Large intestine (tissue), 3 donors: Measurements from ENCODE around the gene ARVCF. TPM values are rescaled to one million over a fixed set of nuclear protein-coding genes. Genes with fewer than 3 reads are reported as not detected.

Experiments used
- DNase-seq, 2 donors: peaks; one replicate each; pipeline versions ENCODE4 v3.0.0 to v3.0.0-alpha.2; 2013
- H3K27ac ChIP-seq: one replicate; pipeline ENCODE4 v1.5.1; 2013; ENCODE audit warnings: low read length
- H3K27me3 ChIP-seq: 2 replicates; pipeline ENCODE4 v1.6.1; 2013; ENCODE audit warnings: low read length; ENCODE audit not compliant: control insufficient read depth, insufficient read depth
- H3K36me3 ChIP-seq: 2 replicates; pipeline ENCODE4 v1.6.1; 2013; ENCODE audit warnings: low read length; ENCODE audit not compliant: control insufficient read depth, insufficient read depth
- H3K4me1 ChIP-seq: one replicate; pipeline ENCODE4 v1.6.1; 2013; ENCODE audit warnings: low read length; ENCODE audit not compliant: control insufficient read depth, insufficient read depth
- H3K4me3 ChIP-seq: one replicate; pipeline ENCODE4 v1.5.1; 2013; ENCODE audit warnings: low read length
- H3K9me3 ChIP-seq: one replicate; pipeline ENCODE4 v1.6.1; 2013; ENCODE audit warnings: mild to moderate bottlenecking, low read depth, low read length, moderate library complexity; ENCODE audit not compliant: control insufficient read depth
- WGBS: methylation state at CpG from one replicate; pipeline ENCODE4 v1.1.5; 2013; ENCODE audit warnings: low lambda C conversion rate; ENCODE audit not compliant: insufficient coverage; 5-methylcytosine and 5-hydroxymethylcytosine counted together
- polyA plus RNA-seq: library from polyadenylated mRNA; unstranded; fragments of 120-200 nt; gene quantifications from one replicate; pipeline ENCODE4 v1.2.1, GENCODE V29; 2013

ARVCF gene
- polyA plus RNA-seq, 1 donor, result 21.8 TPM

- H3K4me1 ChIP-seq, result no peaks in the 10 kb centered on the region
- H3K9me3 ChIP-seq, result no peaks in the 10 kb centered on the region
- H3K4me3 ChIP-seq, result no peak overlapping the region
- no peak overlapping the region for H3K27ac ChIP-seq
- H3K27me3 ChIP-seq, result no peaks in the 10 kb centered on the region
- 83% methylated on average over 2 of the region's 26 CpGs for WGBS
- DNase-seq, result no peak
- peaks cover 40% of the 10 kb centered on the region for H3K36me3 ChIP-seq
These were observed 36.0 kb upstream of the ARVCF start for GRCh38 chr22:20052309-20053259.

DNA sequence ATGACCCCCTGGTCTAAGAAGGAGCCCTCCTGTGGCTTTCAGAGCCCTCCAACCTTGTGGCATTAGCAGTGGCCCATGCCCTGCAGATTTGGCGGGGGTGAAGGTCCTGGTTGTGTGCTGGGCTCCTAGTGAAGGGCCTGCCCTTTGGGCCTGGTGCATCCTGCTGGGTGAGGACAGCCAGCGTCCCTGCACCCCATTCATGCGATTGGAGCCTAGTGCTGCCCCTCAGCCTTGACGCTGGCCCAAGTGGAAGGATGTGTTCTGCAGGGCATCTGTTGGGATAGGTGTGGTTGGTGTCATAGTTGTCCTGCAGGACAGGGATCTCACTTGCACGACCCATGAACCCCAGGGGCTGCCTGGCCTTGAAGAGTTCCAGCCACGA lies 35.3 kb upstream of the ARVCF start:
- WGBS, result no CpG with 5 or more reads among the region's 6 CpGs
- no peaks in the 10 kb centered on the region for H3K27me3 ChIP-seq
- no peak overlapping the region for H3K4me3 ChIP-seq
- no peak for DNase-seq
- H3K36me3 ChIP-seq, result peaks cover 39% of the 10 kb centered on the region
- no peaks in the 10 kb centered on the region for H3K4me1 ChIP-seq
- no peak overlapping the region for H3K27ac ChIP-seq
- no peaks in the 10 kb centered on the region for H3K9me3 ChIP-seq

GRCh38 chr22:20046730-20047129 lies 30.1 kb upstream of the ARVCF start:
- H3K36me3 ChIP-seq, result peaks cover 7% of the 10 kb centered on the region
- no peaks in the 10 kb centered on the region for H3K4me1 ChIP-seq
- no peak overlapping the region for H3K4me3 ChIP-seq
- no peak overlapping the region for H3K27ac ChIP-seq
- DNase-seq, result no peak
- no peaks in the 10 kb centered on the region for H3K27me3 ChIP-seq
- WGBS, result no CpG with 5 or more reads among the region's 4 CpGs
- no peaks in the 10 kb centered on the region for H3K9me3 ChIP-seq

- Histone ChIP-seq H3K4me1 (no peaks in the 10 kb centered on the region), H3K4me3 (no peak overlapping the region), H3K9me3 (no peaks in the 10 kb centered on the region), H3K36me3 (peaks cover 7% of the 10 kb centered on the region), H3K27ac (no peak overlapping the region), H3K27me3 (no peaks in the 10 kb centered on the region)
- no peak for DNase-seq
- no CpG with 5 or more reads among the region's 10 CpGs for WGBS
These were observed 28.0 kb upstream of the ARVCF start for GRCh38 chr22:20044495-20045151.

DNA sequence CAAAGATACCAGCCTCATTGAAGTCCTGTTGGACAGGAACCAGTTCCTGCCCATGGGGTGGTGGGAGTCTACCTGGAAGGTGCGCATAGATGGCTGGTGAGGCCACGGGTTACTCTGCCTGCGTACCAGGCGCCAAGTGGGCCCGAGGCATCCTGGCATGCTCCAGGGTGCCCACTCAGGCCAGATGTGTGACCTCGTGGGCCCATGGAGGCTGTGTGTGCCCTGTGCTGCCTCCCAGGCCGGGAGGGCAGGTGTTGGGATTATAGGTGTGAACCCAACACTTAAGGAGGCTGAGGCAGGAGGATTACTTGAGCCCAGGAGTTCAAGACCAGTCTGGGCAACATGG lies 27.3 kb upstream of the ARVCF start:
- Histone ChIP-seq H3K36me3 (peaks cover 7% of the 10 kb centered on the region), H3K4me3 (no peak overlapping the region), H3K27me3 (no peaks in the 10 kb centered on the region), H3K4me1 (no peaks in the 10 kb centered on the region), H3K9me3 (no peaks in the 10 kb centered on the region), H3K27ac (no peak overlapping the region)
- WGBS, result no CpG with 5 or more reads among the region's 7 CpGs
- no peak for DNase-seq

DNA sequence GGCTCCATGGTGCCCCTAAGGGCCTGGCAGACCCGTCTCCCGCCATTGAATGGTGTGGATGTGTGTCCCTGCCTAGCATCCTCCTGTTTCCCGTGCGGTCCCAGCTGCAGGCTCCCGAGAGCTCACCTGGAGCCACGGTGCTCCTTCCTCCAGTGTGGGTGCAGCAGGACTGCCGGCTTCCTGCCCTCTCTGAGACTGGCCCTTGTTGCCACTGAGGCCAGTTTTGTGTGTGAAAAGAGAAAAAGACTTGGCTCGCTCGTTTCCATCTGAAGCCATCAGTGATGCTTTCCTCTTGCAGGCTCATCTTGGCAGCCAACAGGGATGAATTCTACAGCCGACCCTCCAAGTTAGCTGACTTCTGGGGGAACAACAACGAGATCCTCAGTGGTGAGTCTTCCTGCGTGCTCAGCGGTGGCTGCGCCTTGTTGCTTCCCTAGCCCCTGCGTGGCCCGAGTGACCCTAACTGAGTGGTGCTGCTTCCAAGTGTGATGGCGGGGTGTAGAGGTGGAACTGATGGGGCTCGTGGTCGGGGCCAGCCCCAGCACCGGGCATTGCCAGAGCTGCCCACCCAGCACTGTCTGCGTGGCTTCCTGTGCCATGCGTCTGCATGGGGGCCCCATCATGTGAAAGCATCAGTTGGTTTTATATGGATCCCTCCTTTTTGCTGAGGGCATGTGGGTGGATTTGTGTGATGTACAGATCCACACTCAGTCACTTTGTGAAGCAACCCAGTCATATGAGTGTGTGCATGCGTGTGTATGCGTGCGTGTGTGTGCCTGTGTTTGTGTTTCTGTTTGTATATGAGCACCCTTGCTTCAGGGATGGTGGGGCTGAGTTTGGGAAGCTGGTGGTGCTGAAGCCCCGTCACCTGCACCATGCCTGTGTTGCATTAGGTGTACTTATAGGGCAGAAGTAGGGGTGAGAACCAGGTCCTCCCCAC lies 26.7 kb upstream of the ARVCF start:
- no peaks in the 10 kb centered on the region for H3K27me3 ChIP-seq
- no CpG with 5 or more reads among the region's 26 CpGs for WGBS
- no peaks in the 10 kb centered on the region for H3K9me3 ChIP-seq
- DNase-seq, result no peak
- peaks cover 8% of the 10 kb centered on the region for H3K36me3 ChIP-seq
- no peak overlapping the region for H3K4me3 ChIP-seq
- H3K4me1 ChIP-seq, result no peaks in the 10 kb centered on the region
- H3K27ac ChIP-seq, result no peak overlapping the region

GRCh38 chr22:20040327-20041200 lies 23.9 kb upstream of the ARVCF start:
- DNase-seq, result no peak
- Histone ChIP-seq H3K27me3 (no peaks in the 10 kb centered on the region), H3K4me1 (no peaks in the 10 kb centered on the region), H3K9me3 (no peaks in the 10 kb centered on the region), H3K36me3 (peaks cover 12% of the 10 kb centered on the region), H3K4me3 (no peak overlapping the region), H3K27ac (no peak overlapping the region)
- WGBS, result no CpG with 5 or more reads among the region's 7 CpGs

- no peak for DNase-seq
- Histone ChIP-seq H3K27me3 (no peaks in the 10 kb centered on the region), H3K4me3 (no peak overlapping the region), H3K36me3 (peaks cover 12% of the 10 kb centered on the region), H3K9me3 (no peaks in the 10 kb centered on the region), H3K4me1 (no peaks in the 10 kb centered on the region), H3K27ac (no peak overlapping the region)
- WGBS, result no CpG with 5 or more reads among the region's 9 CpGs
These were observed 23.2 kb upstream of the ARVCF start for GRCh38 chr22:20039683-20040325.

DNA sequence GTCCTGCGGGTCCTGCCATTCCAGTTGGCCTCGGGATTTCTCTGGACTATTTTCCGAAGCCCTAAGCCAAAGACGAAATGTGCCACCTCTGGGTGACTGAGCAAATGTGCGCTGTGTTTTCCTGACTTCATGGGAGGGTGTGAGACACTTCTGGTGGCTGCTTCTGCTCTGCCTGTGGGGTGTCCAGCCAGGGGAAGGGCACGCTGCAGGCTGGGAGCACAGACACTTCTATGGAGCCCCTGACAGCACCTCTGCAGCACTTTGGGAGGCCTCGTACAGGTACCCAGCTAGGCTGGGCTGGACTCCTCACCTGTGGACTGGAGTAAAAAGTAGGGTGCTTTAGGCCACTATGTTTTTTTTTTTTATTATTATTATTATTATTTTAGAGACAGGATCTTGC lies 22.0 kb upstream of the ARVCF start:
- no peaks in the 10 kb centered on the region for H3K9me3 ChIP-seq
- H3K4me3 ChIP-seq, result no peak overlapping the region
- no peak for DNase-seq
- H3K27ac ChIP-seq, result no peak overlapping the region
- peaks cover 9% of the 10 kb centered on the region for H3K36me3 ChIP-seq
- WGBS, result no CpG with 5 or more reads among the region's 7 CpGs
- H3K27me3 ChIP-seq, result no peaks in the 10 kb centered on the region
- no peaks in the 10 kb centered on the region for H3K4me1 ChIP-seq
